ENCODE measurements around the gene ENKUR.

DNA sequence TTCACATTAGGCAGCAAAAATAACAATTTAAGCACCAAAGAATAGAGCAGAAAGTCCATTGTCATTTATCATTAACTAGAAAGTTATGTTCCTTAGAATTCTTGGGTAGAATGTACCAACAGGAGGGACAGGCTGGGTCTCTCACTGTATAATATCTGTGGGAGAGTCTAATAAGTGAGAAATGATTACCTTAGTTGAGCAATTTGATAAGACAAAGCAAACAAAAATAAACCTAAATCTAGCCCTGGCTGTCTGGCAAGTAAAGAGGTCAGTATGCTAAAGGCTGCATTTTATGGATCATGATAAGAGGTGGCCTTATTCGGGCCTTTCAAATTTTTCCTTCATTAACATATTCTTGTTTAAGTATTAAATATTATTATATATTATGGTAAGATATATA lies 36.1 kb upstream of the ENKUR start:
- TF ChIP-seq, protein P1, sequence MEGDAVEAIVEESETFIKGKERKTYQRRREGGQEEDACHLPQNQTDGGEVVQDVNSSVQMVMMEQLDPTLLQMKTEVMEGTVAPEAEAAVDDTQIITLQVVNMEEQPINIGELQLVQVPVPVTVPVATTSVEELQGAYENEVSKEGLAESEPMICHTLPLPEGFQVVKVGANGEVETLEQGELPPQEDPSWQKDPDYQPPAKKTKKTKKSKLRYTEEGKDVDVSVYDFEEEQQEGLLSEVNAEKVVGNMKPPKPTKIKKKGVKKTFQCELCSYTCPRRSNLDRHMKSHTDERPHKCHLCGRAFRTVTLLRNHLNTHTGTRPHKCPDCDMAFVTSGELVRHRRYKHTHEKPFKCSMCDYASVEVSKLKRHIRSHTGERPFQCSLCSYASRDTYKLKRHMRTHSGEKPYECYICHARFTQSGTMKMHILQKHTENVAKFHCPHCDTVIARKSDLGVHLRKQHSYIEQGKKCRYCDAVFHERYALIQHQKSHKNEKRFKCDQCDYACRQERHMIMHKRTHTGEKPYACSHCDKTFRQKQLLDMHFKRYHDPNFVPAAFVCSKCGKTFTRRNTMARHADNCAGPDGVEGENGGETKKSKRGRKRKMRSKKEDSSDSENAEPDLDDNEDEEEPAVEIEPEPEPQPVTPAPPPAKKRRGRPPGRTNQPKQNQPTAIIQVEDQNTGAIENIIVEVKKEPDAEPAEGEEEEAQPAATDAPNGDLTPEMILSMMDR (IDR thresholded peaks at IDR 0.05) = no peak
- TF ChIP-seq POLR2A (IDR thresholded peaks at IDR 0.05) = no peak
